KOPT-K1 (cell line): ENCODE data around the gene AHI1.

ENCODE experiments used
- H3K27ac ChIP-seq: fragments of 200-600 bp; sonication (generic); 2 replicates; pipeline ENCODE4 v1.5.1; 2016; ENCODE audit warnings: antibody characterized with exemption, mild to moderate bottlenecking, low read depth, low read length; ENCODE audit not compliant: poor library complexity, severe bottlenecking
- H3K36me3 ChIP-seq: fragments of 200-600 bp; sonication (generic); 2 replicates; pipeline ENCODE4 v1.5.1; 2017; ENCODE audit warnings: antibody characterized with exemption, mild to moderate bottlenecking, low read length, moderate library complexity; ENCODE audit not compliant: insufficient read depth
- H3K9me3 ChIP-seq: fragments of 200-600 bp; sonication (generic); 2 replicates; pipeline ENCODE4 v1.5.1; 2017; ENCODE audit warnings: antibody characterized with exemption, low read length, mild to moderate bottlenecking; ENCODE audit not compliant: insufficient read depth, poor library complexity, severe bottlenecking

AHI1 gene

DNA sequence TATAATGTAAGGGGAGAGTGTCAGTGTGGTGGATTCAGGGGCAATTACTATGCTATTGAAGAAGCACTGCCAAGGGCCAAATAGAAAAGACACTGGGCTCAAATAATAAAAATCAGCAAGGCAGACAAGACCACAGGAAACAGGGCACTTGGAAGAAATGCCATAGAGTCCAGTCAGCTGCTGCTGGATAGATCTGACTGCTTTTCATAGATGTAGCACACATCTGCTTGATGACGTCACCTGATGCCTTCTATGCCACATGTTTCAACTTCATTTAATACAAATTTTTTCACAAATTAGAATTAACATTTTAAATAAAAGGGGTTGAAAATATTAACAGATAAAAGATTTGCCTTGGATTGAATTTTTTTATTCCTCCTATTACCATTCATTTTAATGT is 23.9 kb upstream of the AHI1 start:
- Histone ChIP-seq H3K9me3 (no peaks in the 10 kb centered on the region), H3K27ac (no peak overlapping the region), H3K36me3 (no peaks in the 10 kb centered on the region)

DNA sequence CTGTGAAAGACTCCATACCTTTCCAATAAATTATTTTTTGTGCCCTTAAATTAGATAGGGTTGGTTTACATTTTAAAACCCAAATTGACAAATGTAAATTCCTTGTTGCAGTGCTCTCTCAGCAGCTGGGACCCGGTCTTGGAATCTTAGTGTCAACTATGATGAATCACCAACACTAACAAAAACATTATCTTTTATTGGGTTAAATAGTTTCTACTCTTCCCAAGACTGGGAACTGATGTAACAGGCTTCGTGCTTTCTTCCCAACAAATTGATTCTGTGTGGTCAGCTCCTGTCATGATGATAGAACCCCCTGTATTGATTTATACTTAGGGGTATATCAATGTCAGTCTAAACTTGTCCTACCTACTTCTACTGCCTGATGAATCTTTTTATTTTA is 23.2 kb upstream of the AHI1 start:
- H3K36me3 ChIP-seq: no peaks in the 10 kb centered on the region
- H3K9me3 ChIP-seq: no peaks in the 10 kb centered on the region
- H3K27ac ChIP-seq: no peak overlapping the region

DNA sequence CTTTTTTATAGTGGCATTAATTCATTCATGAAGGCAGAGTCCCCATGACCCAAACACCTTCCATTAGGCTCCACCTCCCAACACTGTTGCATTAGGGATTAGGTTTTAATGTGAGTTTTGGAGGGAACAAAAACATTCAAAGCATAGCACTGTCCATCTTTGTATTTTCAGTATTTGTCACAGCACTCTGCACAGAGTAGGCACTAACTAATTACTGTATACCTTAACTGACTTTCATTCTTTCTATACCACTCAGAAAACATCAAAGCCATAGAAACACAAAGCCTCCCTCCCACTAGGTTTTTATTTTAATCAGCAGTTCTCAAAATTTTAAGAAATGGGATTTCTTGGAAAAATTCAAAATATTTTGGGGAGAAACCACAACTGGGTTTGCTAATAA is 21.8 kb upstream of the AHI1 start:
- Histone ChIP-seq H3K27ac (no peak overlapping the region), H3K36me3 (no peaks in the 10 kb centered on the region), H3K9me3 (no peaks in the 10 kb centered on the region)

DNA sequence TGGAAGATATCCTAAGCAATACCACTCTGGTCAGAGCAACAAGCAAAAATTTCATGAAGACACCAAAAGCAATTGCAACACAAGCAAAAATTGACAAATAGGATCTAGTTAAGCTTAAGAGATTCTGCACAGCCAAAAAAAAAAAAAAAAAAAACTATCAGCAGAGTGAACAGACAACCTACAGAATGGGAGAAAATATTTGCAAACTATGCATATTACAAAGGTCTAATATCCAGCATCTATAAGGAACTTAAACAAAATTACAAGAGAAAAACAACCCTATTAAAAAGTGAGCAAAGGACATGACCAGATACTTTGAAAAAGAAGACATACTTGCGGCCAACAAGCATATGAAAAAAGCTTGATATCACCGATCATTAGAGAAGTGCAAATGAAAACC is 20.0 kb upstream of the AHI1 start:
- no peaks in the 10 kb centered on the region for H3K36me3 ChIP-seq

DNA sequence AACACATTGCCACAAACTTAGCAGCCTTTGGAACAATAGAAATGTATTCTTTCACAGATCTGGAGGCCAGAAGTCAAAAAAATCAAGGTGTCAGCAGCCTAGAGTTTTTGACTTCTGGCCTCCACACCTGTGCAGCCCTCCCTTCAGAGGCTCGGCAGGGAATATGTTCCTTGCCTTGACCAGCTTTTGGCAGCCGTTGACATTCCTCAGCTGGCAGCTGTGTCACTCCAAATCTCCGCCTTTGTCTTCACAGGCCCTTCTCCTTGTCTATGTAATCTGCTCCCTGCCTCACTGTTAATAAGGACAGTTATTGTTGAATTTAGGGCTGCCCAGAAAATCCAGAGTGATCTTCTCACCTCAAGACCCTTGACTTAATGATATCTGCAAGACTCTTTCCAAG is 17.2 kb upstream of the AHI1 start:
- Histone ChIP-seq H3K36me3 (no peaks in the 10 kb centered on the region), H3K9me3 (no peaks in the 10 kb centered on the region), H3K27ac (no peak overlapping the region)

More for the DNA sequence above, 20.0 kb upstream of the AHI1 start:
- no peak overlapping the region for H3K27ac ChIP-seq
- H3K9me3 ChIP-seq: no peaks in the 10 kb centered on the region

DNA sequence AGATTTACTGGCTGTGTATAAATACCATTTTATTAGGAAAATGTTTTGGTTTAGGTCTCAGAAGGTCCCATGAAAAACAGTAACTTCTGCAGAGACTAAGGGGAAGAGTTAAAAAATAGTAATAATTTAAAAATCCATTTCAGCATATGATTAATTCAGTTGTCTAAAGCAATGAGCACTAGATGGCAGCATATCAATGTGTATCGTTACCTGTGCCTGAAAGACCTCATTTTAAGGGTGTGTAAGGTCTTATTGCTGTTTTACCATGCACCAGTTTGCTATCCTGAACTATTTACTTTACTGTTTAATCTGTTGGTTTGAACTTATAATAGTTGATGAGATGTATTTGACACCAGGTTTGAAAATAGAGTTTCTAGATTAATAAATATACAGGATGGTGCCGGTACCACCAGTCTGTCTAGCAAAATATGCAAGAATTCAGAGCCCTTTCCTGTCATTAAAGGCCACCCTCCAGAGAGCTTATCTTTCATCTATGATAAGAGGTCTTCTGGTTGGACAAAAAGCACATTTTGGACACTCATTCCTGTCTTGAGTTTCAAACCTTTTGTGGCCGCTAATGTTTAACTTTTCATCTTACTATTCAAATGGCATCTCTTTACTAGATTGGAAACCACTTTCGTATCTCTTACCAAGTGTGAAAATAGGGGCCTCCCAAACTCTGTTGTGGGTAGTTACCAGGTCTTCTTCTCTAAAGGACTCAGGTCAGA is 8.9 kb upstream of the AHI1 start:
- Histone ChIP-seq H3K27ac (no peak overlapping the region), H3K9me3 (no peaks in the 10 kb centered on the region), H3K36me3 (no peaks in the 10 kb centered on the region)

DNA sequence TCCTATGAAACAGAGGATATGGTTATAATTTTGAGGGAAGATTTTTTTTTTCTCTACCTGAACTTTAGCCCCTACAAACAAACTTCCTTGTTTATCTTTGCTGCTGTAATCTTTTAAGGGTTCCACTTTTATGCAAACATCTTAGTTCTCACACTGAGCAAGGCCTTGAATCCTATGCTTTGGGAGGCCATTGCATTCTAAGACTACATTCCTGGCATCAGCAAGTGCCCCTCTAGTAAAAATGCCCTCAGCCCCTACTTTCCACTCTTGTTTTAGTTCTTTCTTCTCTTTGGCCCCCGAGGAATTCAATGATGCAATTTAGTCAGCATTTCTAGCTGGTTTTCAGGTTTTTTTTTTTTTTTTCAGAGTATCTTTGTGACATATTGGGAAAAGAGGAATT is 8.1 kb upstream of the AHI1 start:
- no peak overlapping the region for H3K27ac ChIP-seq
- no peaks in the 10 kb centered on the region for H3K9me3 ChIP-seq

DNA sequence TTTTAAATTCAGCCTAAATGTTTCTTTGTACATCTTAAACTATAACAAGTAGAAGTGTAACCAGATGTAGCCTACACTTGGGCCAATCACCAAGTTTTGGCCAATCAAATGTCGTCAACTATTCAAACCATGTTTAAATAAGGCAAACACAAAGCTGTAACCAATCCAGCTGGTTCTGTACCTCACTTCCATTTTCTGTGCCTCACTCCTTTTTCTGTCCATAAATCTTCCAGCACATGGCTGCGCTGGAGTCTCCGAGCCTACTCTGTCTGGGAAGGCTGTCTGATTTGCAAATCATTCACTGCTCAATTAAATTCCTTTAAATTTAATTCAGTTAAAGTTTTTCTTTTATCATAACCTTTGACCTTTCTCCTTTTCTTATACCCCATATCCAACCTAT is 7.7 kb upstream of the AHI1 start:
- Histone ChIP-seq H3K27ac (no peak overlapping the region), H3K36me3 (no peaks in the 10 kb centered on the region), H3K9me3 (no peaks in the 10 kb centered on the region)

More for the DNA sequence above, 8.1 kb upstream of the AHI1 start:
- H3K36me3 ChIP-seq: no peaks in the 10 kb centered on the region

DNA sequence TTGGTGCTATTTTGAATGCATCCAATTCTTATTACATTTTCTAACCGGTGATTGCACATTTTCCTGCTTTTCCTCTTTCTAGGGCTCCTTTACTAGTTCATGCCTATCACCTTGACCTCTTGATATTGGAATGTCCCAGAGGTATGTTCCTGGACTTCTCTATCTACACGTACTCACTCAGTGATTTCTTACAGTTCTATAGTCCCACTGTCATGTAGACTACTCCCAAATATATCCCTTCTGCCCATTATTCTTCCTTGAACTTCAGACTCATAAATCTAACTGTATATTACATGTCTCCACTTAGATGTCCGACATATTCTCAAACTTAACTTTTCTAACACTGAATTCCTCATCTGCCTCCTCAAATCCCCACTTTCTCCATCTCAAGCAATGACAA is 7.2 kb upstream of the AHI1 start:
- Histone ChIP-seq H3K27ac (no peak overlapping the region), H3K9me3 (no peaks in the 10 kb centered on the region), H3K36me3 (no peaks in the 10 kb centered on the region)

DNA sequence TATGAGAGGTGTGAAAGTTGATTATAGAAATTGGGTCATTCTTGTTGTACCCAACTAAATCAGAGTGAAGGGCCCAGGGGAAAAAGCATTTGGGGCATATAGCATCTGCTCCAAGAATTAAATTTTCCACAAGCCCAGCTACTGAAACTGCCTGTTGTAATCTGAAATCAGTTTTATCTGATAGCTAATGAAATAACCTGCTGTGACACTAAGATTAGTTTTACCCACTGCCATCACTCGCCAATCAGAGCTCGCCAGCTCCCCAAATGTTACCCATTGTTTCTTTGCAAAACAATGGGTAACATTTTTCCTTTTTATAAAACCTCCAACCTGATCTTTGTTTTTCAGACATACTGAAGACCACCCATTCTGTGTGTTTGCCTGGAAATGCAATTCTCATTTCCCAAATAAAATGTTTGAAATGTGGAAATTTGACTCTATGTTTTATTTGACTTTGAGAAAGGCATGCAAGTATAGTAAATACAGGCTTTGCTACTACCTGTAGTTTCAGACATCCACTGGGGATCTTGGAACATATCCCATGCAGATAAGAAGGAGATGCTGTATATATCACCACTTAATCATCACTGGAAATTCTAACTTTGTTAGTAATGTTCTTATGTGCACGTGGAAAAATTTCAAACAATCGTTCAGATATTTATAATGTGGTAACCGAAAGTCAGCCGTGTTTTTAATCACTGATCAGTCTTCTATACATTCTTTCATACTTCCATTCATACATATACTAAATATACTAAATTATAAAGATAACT is 6.3 kb upstream of the AHI1 start:
- H3K27ac ChIP-seq: no peak overlapping the region
- no peaks in the 10 kb centered on the region for H3K9me3 ChIP-seq
- H3K36me3 ChIP-seq: no peaks in the 10 kb centered on the region

DNA sequence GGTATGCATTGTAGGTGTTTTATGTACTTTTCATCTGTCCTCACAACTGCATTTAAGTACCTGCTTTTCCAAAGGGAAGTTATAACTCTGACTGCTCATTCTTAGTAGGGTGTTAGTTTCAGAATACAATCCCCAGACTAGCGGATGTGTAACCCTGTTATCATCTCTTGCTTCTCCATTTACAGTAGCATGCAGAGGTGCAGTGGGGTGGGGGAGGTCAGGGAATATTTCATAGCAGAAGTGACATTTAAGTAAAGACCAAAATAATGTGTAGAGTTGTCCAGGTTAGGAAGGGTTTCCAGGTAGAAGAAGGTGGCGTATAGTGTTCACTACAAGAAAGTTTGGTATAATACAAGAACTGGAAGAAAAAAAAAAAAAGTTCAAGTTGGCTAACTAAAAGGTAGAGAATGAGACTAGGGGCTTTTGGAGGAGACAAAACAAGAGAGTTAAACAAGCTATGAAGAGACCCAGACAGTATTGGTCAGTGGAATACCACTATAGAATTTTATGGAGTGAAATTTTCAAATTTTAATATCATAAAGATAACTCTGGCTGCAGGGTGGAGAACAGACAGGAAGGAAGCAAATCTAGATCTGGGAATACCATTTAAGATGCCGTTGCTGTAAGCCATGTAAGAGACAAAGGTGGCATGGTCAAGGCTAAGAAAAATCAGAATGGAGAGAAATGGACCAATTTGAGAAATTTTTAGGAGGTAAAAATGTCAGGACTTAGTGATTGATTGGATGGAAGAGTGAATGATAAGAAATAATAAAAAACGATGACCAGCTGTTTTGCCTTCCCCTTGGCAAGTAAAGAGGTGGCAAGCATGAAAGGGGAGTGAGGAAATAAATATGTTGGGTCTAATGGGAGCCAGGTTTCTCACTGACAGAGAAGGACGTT is 2.2 kb upstream of the AHI1 start:
- no peaks in the 10 kb centered on the region for H3K9me3 ChIP-seq
- H3K36me3 ChIP-seq: no peaks in the 10 kb centered on the region
- no peak overlapping the region for H3K27ac ChIP-seq

DNA sequence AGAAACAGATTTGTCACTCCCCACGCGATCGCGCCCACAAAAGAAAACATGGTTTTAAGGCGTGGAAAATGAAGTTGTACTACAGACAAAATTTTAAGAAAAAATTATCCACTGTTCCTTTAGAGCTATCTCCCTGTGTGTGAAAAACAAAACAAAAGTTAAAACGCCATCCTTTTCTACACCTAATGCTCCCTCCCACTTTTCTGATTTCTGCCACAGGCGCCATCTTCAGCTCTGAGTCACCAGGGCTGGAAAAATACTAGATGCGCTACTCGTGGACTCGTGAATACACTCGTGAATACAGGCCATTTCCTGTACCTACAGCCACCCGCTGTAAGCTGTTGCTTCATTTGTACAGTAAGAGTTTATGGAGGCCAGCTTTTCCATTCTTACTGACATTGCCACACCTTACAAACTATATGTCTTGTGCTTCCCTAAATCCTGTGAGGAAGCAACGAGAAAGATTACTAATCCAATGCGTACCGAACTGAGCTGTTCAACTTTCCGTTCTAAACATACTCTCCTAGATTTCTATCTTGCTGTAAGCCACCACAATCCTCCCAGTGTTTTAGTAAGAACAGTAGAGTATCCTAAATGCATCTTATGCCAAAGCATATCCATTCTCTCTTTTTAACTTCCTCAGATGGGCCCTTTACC is 773 bp upstream of the AHI1 start:
- no peaks in the 10 kb centered on the region for H3K36me3 ChIP-seq
- no peaks in the 10 kb centered on the region for H3K9me3 ChIP-seq
- H3K27ac ChIP-seq: peak overlapping the region; percentile 54

DNA sequence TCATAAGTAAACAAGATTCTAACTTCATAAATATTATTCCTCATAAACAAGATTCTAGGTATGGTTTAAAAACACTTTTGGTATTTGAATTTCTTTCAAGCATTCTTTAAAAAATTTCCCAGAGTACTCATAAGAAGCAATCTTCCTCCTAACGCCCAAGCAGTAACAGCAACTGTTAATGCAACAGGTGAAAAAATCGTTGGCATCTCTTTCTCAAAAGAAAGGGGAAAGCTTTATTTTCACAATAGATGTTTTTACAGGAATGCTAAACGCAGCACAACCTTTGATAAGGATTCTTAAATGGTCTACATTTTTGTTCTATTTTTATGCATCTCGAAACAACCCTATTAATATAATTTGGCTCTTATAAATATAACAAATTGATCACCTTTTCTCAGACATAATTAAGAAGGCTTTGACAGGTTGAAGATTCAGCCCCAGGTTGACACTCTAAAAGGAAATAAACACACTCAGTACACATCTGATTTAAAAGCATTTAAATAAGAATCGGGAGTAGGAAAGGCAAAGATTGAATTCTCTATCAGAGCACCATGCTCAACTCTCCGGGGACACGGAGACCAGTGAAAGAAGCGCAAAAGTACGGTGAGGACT is 634 bp downstream of the AHI1 start:
- no peaks in the 10 kb centered on the region for H3K36me3 ChIP-seq
- no peaks in the 10 kb centered on the region for H3K9me3 ChIP-seq
- H3K27ac ChIP-seq: peak overlapping the region; percentile 54

DNA sequence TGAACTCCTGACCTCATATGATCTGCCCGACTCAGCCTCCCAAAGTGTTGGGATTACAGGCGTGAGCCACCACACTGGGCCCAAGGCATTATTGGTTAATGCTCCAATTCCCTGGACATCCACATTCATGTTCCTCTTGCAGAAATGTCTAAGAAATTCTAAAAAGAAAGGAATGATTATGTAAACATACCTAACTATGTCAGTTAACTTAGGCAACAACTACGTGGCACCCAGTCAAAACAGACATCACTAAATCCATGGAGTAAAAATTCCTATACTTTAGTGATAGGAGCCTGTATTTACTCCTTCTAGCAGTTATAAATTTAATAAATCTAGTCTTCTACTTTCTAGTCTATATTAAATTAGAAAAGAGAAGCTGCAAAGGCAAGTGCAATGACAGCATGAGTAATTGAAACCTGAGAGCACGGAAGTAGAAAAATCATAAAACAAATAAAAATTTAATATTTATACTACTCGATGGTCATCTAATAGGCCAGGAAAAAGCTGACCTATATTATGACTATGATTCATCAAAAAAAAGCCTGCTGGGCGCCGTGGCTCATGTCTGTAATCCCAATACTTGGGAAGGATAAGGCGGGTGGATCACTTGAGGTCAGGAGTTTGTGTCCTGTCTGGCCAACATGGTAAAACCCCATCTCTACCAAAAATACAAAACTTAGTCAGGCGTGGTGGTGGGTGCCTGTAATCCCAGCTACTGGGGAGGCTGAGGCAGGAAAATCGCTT is 4.2 kb downstream of the AHI1 start:
- Histone ChIP-seq H3K27ac (no peak overlapping the region), H3K36me3 (no peaks in the 10 kb centered on the region), H3K9me3 (no peaks in the 10 kb centered on the region)
